Kidney (tissue), 14 donors: Measurements from ENCODE around the gene ZKSCAN2. TPM values are rescaled to one million over a fixed set of nuclear protein-coding genes. Genes with fewer than 3 reads are reported as not detected.

Experiments used
- DNase-seq, 5 donors: peaks; one replicate each; pipeline ENCODE4 v3.0.0-alpha.2; 2013 to 2020
- FAIRE-seq: peaks from 2 replicates; lab custom pipeline; 2012; peaks lifted over from hg19 to GRCh38; lab: Jason Lieb, UNC
- H3K27ac ChIP-seq, 2 donors: one replicate each; pipeline ENCODE4 v1.7.0; 2013; ENCODE audit warnings: low read depth in 2 of 2, low read length in 2 of 2, inconsistent platforms in 1 of 2
- H3K27me3 ChIP-seq: one replicate; pipeline ENCODE4 v1.7.1; 2013; ENCODE audit warnings: low read length, inconsistent platforms; ENCODE audit not compliant: control insufficient read depth, insufficient read depth
- H3K36me3 ChIP-seq, 3 donors: one replicate each; pipeline versions ENCODE4 v1.7.0 to v1.7.1; 2013; ENCODE audit warnings: low read length in 3 of 3, control low read depth in 1 of 3, inconsistent platforms in 1 of 3; ENCODE audit not compliant: insufficient read depth in 3 of 3, control insufficient read depth in 2 of 3
- H3K4me1 ChIP-seq, 3 donors: one replicate each; pipeline versions ENCODE4 v1.7.0 to v1.7.1; 2013; ENCODE audit warnings: low read length in 3 of 3, inconsistent platforms in 1 of 3, low read depth in 1 of 3; ENCODE audit not compliant: control insufficient read depth in 2 of 3, insufficient read depth in 2 of 3
- H3K4me3 ChIP-seq, 3 donors: one replicate each; pipeline versions ENCODE4 v1.7.0 to v1.8.1; 2013; ENCODE audit warnings: low read length in 3 of 3, control low read depth in 1 of 3, inconsistent platforms in 1 of 3
- H3K9ac ChIP-seq, 3 donors: one replicate each; pipeline versions ENCODE4 v1.7.0 to v1.7.1; 2013; ENCODE audit warnings: low read length in 3 of 3, control low read depth in 1 of 3, inconsistent platforms in 1 of 3
- H3K9me3 ChIP-seq, 3 donors: one replicate each; pipeline versions ENCODE4 v1.7.0 to v1.7.1; 2013; ENCODE audit warnings: low read length in 3 of 3, control low read depth in 1 of 3, inconsistent platforms in 1 of 3; ENCODE audit not compliant: control insufficient read depth in 2 of 3, insufficient read depth in 1 of 3
- intact Hi-C: fragments of 100-400 bp; cut with DNase I; formaldehyde crosslinking; loops from one replicate; pipeline ENCODE4 v1.11.1; 2022
- polyA plus RNA-seq: library from polyadenylated mRNA; stranded (reverse); fragments of 350-450 nt; fragmentation: Illumina TruSeq; extraction: RNeasy Lipid Tissue Mini Kit (QIAGEN cat#74804); gene quantifications from one replicate; pipeline ENCODE4 v1.2.3, GENCODE V29; 2014; ENCODE audit warnings: low read depth, low replicate concordance; ENCODE audit not compliant: insufficient read depth
- total RNA-seq: library from RNA; stranded (reverse); fragmentation: NEBNext Ultra II Directional; extraction: Animal tissue kit (Norgen Biotek cat#: 25700); gene quantifications from one replicate; pipeline ENCODE4 v1.2.1, GENCODE V29; 2021
- TF ChIP-seq, protein P1 (sequence below): IDR thresholded peaks from 3 replicates; pipeline ENCODE4 v1.5.1; 2012; ENCODE audit warnings: mild to moderate bottlenecking, moderate library complexity, borderline replicate concordance; ENCODE audit not compliant: insufficient read depth; ENCODE audit errors: extremely low read depth
- donor health status: control.
- donor health status: control.
- donor health status: control.
- donor health status: control.
- donor health status: control.
- donor health status: DM: yes; HTN: yes; CAD: no.
- donor health status: Normal renal cell carcinoma (clear cell type).

The ZKSCAN2 gene
- total and polyA plus RNA-seq, 2 donors from 2014 or later, result 1.3 to 6.1 TPM

DNA sequence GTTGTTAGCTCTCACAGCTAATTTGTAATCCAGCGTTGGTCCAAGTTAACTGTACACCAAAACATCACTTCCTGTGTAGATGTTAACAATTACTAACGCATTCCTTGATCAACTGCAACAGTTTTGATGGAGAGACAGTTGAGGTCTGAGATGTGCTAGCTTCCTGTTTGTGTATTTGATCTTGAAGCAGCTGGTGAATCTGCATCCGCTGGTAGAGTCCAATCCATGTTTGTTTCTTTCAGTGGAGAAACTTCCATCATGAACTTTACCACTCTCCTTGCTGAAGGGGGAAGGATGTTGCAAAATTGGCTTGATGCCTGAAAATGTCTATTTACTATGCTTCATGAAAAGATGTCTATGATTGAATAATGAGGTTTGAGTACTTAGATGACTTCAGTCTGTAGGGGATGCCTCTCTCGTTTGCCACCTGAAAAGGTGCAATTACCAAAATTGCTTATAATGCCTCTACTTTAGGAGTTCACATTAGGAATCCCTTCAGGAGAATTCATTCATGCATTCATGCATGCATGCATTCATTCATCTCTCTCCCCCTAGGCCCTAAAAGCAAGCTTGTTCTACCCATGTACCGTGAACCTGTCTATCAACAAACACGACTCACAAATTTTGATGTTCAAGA, 39.6 kb upstream of the ZKSCAN2 start:
- DNase-seq, result no peak
- intact Hi-C loops, result no loop called here
- Histone ChIP-seq H3K4me1 (no peaks in the 10 kb centered on the region), H3K27me3 (no peaks in the 10 kb centered on the region), H3K9me3 (no peaks in the 10 kb centered on the region), H3K36me3 (no peaks in the 10 kb centered on the region), H3K9ac (no peak overlapping the region), H3K27ac (no peak overlapping the region), H3K4me3 (no peak overlapping the region)
- TF ChIP-seq, protein P1, sequence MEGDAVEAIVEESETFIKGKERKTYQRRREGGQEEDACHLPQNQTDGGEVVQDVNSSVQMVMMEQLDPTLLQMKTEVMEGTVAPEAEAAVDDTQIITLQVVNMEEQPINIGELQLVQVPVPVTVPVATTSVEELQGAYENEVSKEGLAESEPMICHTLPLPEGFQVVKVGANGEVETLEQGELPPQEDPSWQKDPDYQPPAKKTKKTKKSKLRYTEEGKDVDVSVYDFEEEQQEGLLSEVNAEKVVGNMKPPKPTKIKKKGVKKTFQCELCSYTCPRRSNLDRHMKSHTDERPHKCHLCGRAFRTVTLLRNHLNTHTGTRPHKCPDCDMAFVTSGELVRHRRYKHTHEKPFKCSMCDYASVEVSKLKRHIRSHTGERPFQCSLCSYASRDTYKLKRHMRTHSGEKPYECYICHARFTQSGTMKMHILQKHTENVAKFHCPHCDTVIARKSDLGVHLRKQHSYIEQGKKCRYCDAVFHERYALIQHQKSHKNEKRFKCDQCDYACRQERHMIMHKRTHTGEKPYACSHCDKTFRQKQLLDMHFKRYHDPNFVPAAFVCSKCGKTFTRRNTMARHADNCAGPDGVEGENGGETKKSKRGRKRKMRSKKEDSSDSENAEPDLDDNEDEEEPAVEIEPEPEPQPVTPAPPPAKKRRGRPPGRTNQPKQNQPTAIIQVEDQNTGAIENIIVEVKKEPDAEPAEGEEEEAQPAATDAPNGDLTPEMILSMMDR, result no peak
- no peak for FAIRE-seq

DNA sequence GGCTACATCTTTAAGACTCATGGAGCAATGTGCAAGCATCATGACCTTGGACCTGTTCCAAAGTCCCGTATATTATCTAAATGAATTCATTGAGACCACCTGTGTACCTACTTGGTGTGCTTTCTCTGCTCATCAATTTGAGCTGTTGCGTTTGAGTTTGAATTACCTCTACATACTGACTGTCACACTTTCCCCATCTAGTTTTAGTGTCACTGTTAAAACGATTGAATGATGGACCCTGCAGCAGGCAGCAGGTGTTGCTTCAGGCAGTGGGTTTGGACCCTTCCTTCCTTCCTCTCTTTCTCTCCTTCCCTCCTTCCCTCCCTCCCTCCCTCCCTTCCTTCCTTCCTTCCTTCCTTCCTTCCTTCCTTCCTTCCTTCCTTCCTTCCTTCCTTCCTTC, 33.9 kb upstream of the ZKSCAN2 start:
- no peak overlapping the region for H3K27ac ChIP-seq
- H3K27me3 ChIP-seq, result no peaks in the 10 kb centered on the region
- FAIRE-seq (no peak), DNase-seq (no peak)
- H3K9me3 ChIP-seq, result no peaks in the 10 kb centered on the region
- TF ChIP-seq, protein P1, result no peak
- no peak overlapping the region for H3K4me3 ChIP-seq
- H3K36me3 ChIP-seq, result no peaks in the 10 kb centered on the region
- no peaks in the 10 kb centered on the region for H3K4me1 ChIP-seq
- intact Hi-C loops, result no loop called here
- no peak overlapping the region for H3K9ac ChIP-seq

DNA sequence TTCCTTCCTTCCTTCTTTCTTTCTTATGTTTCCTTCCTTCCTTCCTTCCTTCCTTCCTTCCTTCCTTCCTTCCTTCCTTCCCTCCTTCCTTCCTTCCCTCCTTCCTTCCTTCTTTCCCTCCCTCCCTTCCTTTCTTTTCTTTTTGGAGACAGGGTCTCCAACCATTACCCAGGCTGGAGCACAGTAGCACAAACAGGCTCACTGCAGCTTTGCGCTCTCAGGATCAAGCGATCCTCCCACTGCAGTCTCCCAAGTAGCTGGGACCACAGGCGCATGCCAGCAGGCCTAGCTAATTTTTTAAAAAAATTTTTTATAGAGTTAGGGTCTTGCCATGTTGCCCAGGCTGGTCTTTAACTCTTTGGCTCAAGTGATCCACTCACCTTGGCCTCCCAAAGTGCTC, 31.8 kb upstream of the ZKSCAN2 start:
- Histone ChIP-seq H3K27me3 (no peaks in the 10 kb centered on the region), H3K36me3 (no peaks in the 10 kb centered on the region), H3K9ac (no peak overlapping the region), H3K4me1 (no peaks in the 10 kb centered on the region), H3K9me3 (no peaks in the 10 kb centered on the region), H3K4me3 (no peak overlapping the region), H3K27ac (no peak overlapping the region)
- DNase-seq (no peak), FAIRE-seq (no peak)
- TF ChIP-seq, protein P1, result no peak
- intact Hi-C loops, result no loop called here

DNA sequence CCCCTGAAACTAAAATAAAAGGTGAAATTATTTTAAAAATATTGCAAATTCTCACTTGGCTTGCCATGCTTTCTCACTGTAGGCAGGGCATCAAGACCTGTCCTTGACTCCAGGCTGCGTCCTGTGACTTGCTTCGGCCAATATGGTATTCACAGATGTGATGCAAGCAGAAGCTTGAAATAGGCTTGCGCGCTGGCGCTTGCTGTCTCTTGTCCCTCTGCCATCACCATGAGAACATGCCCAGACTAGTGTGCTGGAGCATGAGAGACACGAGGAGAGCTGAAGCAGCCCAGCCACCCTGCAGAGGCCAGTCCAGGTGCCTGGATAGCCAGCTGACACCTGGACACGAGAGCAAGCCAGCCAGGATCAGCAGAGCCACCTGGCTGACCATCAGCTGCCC, 21.8 kb upstream of the ZKSCAN2 start:
- DNase-seq, result no peak
- TF ChIP-seq, protein P1, result no peak
- FAIRE-seq, result no peak
- Histone ChIP-seq H3K27ac (no peak overlapping the region), H3K4me3 (no peak overlapping the region), H3K4me1 (no peaks in the 10 kb centered on the region), H3K9me3 (no peaks in the 10 kb centered on the region), H3K9ac (no peak overlapping the region), H3K27me3 (no peaks in the 10 kb centered on the region), H3K36me3 (no peaks in the 10 kb centered on the region)
- intact Hi-C loops, result no loop called here
